Activated CD4-positive, alpha-beta T cell treated with anti-CD3 and anti-CD28 coated beads, Interleukin-2, amount 50 U/mL, for 1 hour (primary cell): ENCODE measurements around the gene SRCAP.
"Not testable (repeated sequence)": the region's sequence is repeated elsewhere in the genome, so short reads cannot be mapped to it uniquely, and the experiment has no call there.

Experiments used
- DNase-seq: peaks from one replicate; pipeline ENCODE4 v3.0.0-alpha.2; 2020

SRCAP gene

DNA sequence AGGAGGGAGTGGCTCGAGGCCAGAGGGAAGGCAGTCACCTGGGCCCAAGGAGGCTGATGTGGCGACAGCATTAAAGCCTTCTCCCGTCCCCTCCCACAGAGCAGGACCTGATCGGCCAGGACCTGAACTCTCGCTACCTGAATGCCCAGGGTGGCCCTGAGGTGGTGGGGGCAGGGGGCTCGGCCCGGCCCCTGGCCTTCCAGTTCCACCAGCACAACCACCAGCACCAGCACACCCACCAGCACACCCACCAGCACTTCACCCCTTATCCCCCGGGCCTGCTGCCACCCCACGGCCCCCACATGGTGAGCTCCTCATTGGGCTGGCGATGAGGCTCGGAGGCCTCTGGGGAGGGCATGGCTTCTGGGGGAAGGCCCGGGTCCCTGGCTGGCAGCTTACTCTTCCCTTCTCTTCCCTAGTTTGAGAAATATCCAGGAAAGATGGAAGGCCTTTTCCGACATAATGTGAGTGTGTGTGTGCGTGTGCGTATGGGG is 34.3 kb upstream of the SRCAP start:
- DNase-seq: no peak

DNA sequence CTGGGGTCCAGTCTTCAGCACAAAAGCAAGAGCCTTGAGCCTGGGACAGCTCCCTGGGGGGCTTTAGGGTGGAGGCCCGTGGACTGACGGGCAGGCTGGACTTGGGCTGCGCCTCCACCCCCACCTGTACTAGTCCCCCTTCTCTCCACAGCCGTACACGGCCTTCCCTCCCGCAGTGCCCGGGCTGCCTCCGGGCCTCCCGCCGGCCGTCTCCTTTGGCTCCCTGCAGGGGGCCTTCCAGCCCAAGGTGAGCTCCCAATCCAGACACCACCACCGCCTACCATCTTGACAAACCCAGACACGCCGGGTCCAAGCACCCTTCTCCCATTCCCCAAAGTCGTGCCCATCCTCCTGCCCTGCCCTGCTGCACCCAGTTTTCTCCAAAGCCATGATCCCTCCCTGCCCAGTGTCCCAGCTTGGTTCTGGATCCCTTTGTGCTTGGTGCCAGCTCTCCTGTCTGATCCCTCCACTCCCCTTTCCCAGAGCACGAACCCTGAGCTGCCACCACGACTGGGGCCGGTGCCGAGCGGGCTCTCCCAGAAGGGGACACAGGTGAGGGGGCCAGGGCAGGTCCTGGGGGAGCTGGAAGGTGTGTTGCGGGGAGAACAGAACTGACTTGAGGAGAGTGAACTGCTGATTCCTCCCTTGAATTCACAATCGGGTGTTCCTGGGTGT is 33.7 kb upstream of the SRCAP start:
- DNase-seq: no peak

DNA sequence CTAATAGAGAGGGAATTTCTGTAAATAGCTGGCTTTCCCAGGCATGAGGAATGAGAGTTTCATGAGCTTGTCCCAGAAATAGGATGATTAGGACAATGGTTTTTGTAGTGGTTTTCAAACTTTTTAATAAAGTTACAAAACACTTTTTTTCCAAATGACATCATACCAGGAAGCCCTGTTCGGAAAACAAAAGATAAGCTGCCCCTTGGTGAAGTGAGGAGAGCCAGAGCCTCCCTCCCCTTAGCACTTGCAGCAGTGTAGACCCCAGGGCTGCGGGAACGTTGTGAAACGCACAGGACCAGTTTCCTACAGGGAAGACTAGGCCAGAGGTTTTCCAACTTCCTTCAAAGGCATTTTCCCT is 33.2 kb upstream of the SRCAP start:
- no peak for DNase-seq

DNA sequence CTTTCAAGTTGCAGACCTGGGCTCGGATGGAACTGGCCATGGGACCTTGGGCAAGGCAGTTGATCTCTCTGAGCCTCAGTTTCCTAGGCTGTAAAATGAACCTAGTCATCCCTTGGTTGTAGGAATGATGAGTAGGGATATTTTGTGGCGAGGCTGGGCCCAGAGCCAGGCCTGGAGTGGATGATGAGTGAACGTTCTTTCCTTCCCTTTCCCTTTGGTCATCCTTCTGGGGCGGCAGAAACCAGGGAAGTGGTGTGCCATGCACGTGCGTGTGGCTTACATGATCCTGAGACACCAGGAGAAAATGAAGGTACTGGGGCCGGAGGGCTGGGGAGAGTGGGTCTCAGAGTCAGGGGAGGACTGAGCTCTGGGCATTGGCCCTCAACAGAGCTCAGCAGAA is 32.3 kb upstream of the SRCAP start:
- DNase-seq: no peak

DNA sequence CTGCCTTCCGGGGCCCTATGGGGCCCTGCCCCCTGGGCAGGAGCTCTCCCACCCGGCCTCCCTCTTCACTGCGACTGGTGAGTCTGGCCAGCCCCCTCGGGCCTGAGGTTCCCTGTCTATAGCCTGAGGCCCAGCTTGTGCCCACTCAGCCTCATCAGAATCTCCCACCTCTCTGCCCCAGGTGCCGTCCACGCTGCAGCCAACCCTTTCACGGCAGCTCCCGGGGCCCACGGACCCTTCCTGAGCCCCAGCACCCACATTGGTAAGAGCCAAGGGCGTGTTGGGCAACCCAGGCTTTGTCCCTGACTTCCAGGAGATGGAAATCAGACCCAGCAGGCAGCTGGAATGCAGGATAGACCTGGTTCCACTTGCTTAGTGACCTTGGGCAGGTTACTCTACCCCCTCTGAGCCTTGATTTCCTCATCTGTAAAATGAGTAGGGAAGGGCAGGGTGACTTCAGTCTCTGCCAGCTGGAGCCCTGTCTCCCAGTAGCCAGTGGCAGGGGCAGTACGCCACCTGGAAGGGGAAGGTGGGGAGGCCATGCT is 31.5 kb upstream of the SRCAP start:
- DNase-seq: no peak

DNA sequence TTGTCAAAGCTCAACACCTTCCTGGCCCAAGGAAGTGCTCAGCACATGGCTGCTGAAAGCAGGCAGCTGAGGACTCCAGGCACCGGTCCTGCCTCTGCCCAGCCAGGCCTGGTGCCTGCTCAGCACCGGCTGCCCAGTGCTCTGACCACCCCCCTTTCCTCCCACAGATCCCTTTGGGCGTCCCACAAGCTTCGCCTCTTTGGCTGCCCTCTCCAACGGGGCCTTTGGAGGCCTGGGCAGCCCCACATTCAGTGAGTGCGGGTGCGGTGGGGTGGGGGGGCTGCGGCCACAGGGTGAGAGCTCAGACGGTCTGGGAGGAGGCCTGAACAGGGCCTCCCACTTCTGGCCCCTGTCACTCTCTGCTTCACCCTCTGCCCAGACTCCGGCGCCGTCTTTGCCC is 30.6 kb upstream of the SRCAP start:
- DNase-seq: no peak

DNA sequence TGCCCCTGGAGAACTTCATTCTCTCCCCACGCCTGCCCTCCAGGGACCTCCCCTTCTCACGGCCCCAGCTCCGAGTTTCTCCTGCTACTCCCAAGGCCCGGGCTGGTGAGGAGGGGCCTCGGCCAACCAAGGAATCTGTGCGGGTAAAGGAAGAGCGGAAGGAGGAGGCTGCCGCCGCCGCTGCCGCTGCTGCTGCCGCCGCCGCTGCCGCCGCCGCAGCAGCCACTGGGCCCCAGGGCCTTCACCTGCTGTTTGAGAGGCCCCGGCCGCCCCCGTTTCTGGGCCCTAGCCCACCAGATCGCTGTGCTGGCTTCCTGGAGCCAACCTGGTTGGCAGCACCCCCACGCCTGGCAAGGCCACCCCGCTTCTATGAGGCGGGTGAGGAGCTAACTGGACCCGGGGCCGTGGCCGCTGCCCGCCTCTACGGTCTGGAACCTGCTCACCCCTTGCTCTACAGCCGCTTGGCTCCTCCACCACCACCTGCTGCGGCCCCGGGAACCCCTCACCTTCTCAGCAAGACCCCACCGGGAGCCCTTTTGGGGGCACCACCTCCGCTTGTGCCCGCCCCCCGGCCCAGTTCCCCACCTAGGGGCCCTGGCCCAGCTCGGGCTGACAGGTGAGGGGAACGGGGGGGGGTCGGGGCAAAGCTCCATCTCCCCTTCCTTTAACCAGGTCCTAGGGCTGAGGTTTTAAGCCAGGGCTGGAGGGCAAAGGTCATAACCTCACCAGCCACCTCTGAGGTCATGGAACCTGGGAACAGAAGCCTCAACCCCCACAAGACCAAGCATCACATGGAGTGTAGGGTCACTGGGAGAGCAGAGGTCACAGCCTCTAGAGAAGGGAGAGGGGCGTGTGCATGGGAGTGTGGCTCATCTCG is 29.7 kb upstream of the SRCAP start:
- DNase-seq: no peak

DNA sequence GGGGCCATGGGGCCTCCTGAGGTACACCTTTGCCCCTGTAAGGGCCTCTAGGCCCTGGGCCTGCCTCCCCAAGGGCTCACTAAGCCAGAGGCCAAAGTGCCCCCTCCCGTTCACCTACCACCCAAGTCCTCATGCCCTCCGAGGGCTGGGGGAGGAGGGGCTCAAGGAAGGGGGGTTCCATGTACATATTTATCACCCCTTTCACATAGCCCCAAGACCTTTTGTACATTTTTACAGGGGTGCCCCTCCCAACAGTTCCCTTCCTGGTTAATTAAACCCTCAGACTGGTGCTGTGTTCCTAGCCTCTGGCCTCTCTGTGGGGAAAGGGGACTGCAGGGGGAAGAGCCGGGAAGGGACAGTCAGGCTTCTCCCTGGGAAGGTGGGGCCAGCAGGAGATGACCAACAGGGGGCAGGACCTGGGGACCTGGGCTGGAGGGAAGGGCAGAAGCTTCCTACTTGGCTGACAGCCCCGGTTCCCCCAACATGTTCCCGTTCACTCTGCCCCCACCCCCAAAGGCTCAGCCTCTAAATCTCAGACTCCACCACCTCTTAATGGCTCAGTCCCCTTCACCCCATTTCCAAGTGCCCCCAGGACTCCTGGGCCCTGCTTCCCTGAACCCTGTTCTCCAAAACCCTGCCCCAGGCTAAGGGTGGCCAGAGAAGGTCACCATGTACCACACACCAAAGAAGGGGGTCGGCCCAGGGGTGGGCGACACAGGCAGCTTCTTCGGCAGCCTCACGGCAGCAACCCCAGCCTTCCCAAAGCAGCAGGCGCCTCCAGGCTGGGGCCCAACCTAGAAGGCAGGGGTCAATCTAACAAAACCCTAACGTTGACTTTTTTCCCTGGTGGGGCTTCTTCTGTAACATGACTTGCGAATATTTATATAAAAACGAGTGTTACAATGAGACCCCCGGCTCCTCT is 28.8 kb upstream of the SRCAP start:
- no peak for DNase-seq

DNA sequence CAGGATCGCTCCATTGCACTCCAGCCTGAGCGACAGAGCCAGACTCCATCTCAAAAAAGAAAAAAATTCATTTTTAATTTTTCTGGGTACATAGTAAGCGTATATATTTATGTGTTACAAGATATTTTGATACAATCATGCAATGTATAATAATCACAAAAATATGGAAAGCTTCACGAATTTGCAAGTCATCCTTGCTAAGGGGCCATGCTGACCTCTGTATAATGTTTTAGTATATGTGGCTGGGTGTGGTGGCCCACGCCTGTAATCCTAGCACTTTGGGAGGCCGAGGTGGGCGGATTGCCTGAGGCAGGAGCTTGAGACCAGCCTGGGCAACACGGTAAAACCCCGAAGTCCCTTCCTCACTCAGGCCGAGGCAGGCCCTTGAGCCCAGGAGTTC is 23.8 kb upstream of the SRCAP start:
- no peak for DNase-seq

DNA sequence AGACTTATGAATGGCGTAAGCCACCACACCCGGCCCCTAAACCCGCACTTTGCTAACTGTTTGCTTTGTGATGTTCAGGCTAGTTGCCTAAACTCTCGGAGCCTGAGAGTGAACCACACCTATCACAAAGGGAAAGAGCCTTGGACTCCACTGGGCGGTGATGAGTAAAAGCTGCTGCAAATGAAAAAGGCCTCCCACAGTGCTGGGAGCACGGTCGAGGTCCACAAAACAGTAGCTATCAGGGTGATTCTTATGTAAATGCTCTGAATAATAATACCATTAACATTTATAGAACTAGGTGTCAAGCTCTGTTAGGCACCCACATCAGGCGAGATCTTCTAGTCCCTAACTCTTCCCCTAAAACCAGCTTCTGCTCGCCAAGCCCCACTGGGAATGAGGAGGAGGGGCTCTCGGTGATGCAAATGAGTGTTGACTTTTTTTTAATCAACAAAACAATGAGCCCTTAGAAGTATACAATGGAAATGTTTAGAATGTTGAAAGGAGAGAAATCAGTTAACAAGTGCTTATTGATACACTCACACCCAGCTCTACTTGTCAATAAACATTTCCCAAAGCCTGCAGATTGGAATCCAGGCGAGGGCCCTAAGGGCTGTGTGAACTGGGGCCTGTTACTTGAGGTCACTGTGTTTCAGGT is 20.9 kb upstream of the SRCAP start:
- no peak for DNase-seq

DNA sequence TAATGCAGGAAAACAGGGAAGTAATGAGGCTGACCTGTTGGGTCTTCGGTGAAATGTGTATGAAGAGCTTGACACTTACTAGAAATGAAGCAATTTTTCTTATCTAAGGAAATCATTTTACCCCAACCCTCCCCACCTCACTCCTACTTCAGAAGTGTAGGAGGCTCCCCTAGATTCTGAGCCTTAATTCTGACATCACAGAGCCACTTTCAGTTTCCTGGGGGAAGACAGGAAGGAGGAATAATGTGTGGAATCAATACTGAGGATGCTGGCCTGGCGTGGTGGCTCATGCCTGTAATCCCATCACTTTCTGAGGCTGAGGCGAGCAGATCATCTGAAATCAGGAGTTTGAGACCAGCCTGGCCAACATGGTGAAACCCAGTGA is 20.4 kb upstream of the SRCAP start:
- DNase-seq: no peak

DNA sequence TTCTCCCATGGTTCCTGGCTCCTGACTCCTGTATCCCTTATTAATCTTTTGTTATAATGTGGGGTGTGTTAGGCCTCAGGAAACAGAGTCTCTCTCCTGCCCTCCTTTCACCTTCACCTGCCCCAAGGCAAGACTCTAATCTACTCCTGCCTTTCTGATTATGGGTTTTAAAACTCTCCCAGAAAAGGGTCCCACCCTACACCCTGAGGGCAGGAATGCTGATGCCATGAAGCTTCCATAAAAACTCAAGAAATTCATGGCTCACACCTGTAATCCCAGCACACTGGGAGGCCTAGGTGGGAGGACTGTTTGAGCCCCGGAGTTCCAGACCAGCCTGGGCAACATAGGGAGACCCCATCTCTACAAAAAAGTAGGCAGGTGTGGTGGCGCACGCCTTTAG is 18.6 kb upstream of the SRCAP start:
- DNase-seq: no peak

DNA sequence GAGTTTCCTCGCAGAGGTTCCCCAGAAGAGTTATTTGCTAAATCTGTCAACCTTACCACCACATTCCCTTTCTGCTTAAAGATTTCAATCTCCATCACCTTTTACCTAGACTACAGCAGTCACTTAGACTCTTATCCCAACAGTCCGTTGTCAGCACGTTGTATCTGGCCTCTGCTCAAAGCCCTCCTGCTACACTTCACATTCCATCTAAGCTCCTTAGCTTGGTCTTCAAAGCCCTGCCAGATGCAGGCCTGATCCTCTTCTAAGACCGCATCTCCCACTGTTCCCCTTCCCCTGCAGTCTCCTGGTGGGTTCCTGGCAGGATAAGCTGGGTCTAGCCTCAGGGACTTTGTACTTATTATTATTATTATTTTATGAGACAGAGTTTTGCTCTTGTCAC is 10.3 kb upstream of the SRCAP start:
- no peak for DNase-seq

DNA sequence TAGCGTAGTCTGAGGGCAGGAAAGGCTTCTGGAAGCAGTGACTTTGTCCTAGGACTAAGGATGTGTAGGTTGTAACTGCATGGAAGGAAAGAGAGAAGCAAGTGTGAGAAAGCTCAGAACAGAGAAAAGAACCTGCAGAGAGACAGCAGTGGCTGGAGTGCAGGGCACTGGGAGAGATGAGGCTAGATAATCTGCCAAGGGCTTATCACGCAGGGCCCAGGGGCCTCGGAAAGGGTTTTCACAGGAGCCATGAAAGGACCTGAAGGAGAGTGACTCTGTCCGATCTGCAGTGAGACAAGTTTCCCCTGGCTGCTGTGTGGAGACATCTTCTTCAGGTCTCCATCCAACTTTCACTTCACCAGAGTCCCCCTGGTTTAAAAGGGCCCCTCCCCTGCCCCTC is 7.1 kb upstream of the SRCAP start:
- no peak for DNase-seq

DNA sequence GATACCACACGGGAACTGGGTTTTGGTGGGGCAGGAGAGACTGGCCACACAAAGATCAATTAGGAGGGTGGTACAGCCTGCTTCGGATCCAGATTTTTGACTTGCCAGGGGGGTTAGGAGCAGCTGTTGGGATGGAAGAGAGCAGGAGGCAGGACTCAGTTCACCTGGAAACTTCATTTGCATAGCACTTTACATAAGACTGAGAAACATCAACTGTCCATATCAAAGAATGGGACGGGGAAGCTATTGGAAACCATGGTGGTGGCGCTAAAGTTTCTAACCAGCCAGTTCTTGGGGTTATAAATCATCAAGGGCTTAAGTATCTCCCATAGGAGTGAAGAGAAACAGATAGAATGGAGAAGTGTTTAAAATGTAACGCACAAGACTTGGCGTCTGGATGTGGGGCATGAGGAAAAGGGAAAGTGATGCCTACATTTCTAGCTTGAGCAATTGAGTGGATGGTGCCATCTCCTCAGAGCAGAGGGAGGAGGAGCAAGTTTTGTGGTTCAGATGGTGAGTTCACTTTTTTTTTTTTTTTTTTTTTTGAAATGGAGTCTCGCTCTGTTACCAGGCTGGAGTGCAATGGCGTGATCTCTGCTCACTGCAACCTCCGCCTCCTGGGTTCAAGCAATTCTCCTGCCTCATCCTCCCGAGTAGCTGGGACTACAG is 6.4 kb upstream of the SRCAP start:
- DNase-seq: no peak

DNA sequence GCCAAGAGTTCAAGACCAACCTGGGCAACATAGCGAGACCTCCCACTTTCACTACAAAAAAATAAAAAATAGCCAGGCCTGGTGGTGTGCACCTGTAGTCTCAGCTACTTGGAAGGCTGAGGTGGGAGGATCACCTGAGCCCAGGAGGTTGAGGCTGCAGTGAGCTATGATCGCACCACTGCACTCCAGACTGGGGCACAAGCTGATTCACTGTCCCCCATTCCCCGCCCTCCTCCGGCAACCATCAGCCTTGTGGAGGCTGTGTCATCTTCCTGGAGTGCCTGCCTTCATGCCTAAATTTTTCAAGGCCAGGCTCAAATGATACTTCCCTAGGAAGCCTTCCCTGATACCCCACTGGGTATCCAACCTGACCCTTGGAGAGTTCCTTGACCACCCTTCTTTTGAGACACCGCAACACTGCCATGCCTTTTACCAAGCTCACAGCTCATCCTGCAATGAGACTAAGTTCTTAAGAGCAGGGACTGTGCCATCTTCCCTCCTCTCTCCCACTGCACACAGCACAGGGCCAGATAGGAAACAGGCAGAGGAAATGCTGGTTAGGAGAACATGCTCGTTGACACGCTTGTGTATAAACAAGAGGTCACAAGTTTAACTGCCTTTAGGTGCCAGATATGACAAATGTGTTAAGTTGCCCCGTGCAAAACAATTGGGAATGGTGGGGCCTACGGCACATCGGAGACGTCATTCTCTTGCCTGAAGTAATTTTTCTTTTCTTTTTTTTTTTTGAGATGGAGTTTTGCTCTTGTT is 3.9 kb upstream of the SRCAP start:
- no peak for DNase-seq

DNA sequence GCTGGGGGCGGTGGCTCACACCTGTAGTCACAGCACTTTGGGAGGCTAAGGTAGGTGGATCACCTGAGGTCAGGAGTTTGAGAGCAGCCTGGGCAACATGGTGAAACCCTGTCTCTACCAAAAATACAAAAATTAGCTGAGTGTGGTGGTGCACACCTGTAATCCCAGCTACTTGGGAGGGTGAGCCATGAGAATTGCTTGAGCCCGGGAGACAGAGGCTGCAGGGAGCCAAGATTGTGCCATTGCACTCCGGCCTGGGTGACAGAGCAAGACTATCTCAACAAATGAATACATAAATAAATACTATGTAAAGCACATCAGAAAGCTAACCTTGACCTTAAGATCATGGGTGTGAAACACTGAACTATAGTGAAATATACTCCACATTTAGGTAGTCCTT is 2.3 kb upstream of the SRCAP start:
- DNase-seq: not testable (repeated sequence)

DNA sequence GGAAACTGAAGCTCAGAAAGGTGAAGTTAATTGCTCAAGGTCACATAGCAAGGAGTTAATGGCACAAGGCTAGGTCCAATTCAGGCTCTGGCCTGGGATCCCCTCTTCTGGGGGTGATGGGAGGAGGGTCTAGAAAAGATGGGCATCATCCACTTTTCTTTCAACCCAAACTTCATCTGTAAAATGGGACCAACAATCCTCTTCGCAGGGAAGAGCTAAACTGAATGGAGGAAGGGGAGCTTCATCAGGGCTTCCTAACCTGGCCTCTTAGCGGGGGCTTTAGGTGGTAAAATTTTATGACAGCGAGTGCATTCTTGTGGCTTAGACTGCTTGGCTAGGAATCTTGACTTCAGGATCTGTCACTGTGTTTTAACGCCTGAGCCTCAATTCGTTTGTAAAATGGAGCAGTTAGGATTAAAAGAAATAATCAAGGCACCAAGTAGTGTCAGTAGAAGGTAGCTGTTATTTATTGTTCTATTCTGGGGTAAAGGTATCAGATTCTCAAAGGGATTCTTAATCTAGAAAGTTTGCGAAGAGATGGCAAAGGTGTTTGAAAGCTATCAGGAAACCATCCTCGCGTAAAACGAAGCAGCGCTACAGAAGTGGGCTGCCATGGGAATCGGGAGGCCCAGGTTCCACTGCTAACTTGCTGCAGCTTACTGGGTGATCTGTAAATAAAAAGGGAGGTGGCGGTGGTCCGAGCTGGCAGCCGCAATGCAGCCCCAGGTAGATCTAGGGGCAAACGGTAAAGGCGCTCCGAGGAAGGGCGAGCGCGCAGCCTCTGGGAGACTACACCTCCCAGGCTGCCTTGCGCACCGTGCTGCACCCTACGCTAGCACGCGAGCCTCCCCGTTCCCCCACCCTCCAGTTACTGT is 1.5 kb upstream of the SRCAP start:
- no peak for DNase-seq

DNA sequence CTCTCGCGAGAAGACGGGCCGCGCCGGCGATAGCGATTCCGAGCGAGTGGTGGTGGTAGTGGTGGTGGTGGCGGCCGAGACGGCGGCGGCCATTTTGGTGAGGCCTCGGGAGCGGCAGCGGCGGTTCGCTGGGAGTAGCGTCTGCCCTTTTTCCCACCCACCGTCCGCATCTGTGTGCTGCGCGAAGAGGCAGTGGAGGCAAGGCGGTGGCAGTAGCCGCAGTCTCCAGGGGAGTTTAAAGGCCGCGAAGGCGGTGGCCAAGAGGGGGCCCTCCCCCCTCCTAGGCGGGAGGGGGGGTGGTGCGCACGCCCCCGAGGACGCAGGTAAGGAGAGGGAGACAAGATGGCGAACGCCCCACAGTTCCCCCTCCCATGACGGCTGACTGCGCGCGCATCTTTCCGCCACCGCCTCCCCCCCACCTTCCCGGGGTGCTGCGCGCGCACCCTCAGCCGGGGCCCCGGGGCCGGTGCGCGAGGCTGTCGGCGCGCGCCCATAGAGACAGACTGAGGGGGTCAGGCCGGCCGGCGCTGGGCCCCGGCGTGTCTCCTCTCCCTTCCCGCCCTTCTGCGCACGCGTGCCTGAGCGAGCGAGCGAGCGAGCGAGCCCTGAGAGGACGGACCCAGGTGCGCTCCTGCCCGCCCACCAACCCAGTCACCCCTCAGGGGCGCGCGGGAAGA is 694 bp upstream of the SRCAP start:
- DNase-seq: peak; percentile 99
